HepG2 (cell line): Measurements from ENCODE around the gene ASTN2. TPM values are rescaled to one million over a fixed set of nuclear protein-coding genes. Genes with fewer than 3 reads are reported as not detected.

ENCODE experiments used
- ZNF652 ChIP-seq: IDR thresholded peaks from 2 replicates; pipeline ENCODE4 v1.6.1; 2016; ENCODE audit warnings: low read depth, borderline replicate concordance
- ZNF777 ChIP-seq: sonication (generic); formaldehyde crosslinking; IDR thresholded peaks from 2 replicates; pipeline ENCODE4 v1.4.0; 2020; ENCODE audit warnings: missing genetic modification reagents
- polyA plus RNA-seq, 8 experiments: library from polyadenylated mRNA; depleted of rRNA in 3 of 8; stranded (reverse) in 7 of 8; unstranded in 1 of 8; fragments of >200 nt; fragmentation: Illumina TruSeq in 4 of 8; extraction: Trizol in 4 of 8; gene quantifications; 2 replicates each; pipeline versions ENCODE4 v1.2.1 to v1.2.3, GENCODE V29; 2011 to 2016; ENCODE audit warnings: low read depth in 4 of 8, missing spikeins in 1 of 8, mixed read lengths in 1 of 8; ENCODE audit not compliant: insufficient read depth in 1 of 8
- total RNA-seq, 5 experiments: library from RNA; depleted of rRNA; stranded (reverse); fragments of >200 nt; fragmentation: Illumina TruSeq; extraction: Trizol; gene quantifications; 2 replicates each; pipeline ENCODE4 v1.2.3, GENCODE V29; 2016; ENCODE audit warnings: low read depth in 1 of 5
- TF ChIP-seq, protein P1 (sequence below): sonication (generic); formaldehyde crosslinking; conservative IDR thresholded peaks from 2 replicates; pipeline ENCODE4 v1.4.0; 2020; ENCODE audit warnings: missing genetic modification reagents
- TF ChIP-seq, protein P2 (sequence below): sonication (generic); formaldehyde crosslinking; IDR thresholded peaks from 2 replicates; pipeline ENCODE4 v1.4.0; 2020; ENCODE audit warnings: mild to moderate bottlenecking, missing genetic modification reagents
- TF ChIP-seq, protein P3 (sequence below): IDR thresholded peaks from 2 replicates; pipeline ENCODE4 v1.6.1; 2016; ENCODE audit warnings: missing biosample characterization, missing genetic modification reagents, low read depth

Gene ASTN2
- total and polyA plus RNA-seq, 2 of the 13 experiments (the other 11 are each of a cell fraction or from before 2014, with no cell fraction given): 5.2 to 13.5 TPM

- TF ChIP-seq, protein P1, sequence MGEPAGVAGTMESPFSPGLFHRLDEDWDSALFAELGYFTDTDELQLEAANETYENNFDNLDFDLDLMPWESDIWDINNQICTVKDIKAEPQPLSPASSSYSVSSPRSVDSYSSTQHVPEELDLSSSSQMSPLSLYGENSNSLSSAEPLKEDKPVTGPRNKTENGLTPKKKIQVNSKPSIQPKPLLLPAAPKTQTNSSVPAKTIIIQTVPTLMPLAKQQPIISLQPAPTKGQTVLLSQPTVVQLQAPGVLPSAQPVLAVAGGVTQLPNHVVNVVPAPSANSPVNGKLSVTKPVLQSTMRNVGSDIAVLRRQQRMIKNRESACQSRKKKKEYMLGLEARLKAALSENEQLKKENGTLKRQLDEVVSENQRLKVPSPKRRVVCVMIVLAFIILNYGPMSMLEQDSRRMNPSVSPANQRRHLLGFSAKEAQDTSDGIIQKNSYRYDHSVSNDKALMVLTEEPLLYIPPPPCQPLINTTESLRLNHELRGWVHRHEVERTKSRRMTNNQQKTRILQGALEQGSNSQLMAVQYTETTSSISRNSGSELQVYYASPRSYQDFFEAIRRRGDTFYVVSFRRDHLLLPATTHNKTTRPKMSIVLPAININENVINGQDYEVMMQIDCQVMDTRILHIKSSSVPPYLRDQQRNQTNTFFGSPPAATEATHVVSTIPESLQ (CRISPR knock-in tag): no peak
- TF ChIP-seq ZNF652 (no peak), ZNF777 (CRISPR knock-in tag) (no peak)
- TF ChIP-seq, protein P2, sequence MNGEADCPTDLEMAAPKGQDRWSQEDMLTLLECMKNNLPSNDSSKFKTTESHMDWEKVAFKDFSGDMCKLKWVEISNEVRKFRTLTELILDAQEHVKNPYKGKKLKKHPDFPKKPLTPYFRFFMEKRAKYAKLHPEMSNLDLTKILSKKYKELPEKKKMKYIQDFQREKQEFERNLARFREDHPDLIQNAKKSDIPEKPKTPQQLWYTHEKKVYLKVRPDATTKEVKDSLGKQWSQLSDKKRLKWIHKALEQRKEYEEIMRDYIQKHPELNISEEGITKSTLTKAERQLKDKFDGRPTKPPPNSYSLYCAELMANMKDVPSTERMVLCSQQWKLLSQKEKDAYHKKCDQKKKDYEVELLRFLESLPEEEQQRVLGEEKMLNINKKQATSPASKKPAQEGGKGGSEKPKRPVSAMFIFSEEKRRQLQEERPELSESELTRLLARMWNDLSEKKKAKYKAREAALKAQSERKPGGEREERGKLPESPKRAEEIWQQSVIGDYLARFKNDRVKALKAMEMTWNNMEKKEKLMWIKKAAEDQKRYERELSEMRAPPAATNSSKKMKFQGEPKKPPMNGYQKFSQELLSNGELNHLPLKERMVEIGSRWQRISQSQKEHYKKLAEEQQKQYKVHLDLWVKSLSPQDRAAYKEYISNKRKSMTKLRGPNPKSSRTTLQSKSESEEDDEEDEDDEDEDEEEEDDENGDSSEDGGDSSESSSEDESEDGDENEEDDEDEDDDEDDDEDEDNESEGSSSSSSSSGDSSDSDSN (CRISPR knock-in tag): no peak
- TF ChIP-seq, protein P3, sequence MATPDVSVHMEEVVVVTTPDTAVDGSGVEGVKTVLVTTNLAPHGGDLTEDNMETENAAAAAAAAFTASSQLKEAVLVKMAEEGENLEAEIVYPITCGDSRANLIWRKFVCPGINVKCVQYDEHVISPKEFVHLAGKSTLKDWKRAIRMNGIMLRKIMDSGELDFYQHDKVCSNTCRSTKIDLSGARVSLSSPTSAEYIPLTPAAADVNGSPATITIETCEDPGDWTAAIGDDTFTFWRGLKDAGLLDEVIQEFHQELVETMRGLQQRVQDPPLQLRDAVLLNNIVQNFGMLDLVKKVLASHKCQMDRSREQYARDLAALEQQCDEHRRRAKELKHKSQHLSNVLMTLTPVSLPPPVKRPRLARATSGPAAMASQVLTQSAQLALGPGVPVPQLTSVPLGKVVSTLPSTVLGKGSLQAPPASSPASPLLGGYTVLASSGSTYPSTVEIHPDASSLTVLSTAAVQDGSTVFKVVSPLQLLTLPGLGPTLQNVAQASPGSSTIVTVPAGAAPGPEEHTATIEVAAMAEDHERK (CRISPR knock-in tag): no peak
These were observed 977.2 kb downstream of the ASTN2 start (continued) for GRCh38 chr9:116437411-116438370.
